Activated CD4-positive, CD25-positive, alpha-beta regulatory T cell (primary cell): ENCODE data around the gene BDNF.
A peak's percentile ranks its signal among the peaks of the same experiment; 100 is the strongest.

Experiments
- DNase-seq, 4 experiments: peaks; one replicate each; lab custom pipeline; 2025; lab: John Stamatoyannopoulos, UW

The BDNF gene

DNA sequence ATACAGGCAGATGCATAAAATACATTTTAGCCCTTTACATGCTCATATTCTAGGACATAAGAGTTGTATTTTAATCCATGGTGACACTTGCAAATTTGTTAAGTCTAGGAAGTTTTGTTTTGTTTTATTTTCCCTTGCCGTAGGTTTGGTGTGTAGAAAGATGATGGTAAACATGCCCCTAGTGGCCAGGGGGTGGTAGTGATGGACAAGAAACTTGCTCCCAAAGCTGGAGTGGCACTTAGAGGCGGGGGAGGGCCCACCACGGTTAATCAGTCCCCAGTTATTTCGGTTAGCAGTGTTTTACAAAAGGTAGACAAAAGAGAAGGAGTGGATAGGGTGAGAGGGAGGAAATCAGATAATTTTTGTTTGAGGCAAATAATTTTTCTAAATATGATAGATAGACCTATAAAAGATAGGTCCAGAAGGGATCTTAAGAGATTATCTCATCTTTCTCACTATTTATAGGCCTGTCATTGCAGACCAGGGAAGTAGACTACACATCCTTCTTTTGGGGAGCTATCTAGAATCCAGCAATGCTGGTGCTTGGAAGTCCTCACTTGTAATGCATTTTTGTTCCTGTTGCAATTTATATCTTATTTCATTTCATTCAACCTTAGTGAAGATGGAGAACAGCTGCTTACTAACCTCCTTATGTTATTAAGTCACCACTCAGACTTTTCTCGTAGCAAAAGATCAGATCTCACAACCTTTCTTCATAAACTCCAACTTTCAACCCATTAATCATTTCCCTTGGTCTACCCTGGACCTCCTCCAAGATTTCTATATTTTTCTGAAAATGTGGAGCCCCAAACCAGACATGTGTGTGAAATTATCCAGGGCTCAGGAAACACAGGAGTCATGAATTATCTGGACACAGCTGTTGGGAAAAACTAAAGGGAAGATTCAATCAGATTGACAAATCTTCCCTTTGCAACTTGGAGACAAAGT, 5.9 kb upstream of the BDNF start:
- no peak for DNase-seq

GRCh38 chr11:27703481-27703880, 3.2 kb upstream of the BDNF start:
- DNase-seq: no peak

GRCh38 chr11:27702811-27703210, 2.6 kb upstream of the BDNF start:
- DNase-seq: no peak

GRCh38 chr11:27701355-27702105, 1.3 kb upstream of the BDNF start:
- no peak for DNase-seq

DNA sequence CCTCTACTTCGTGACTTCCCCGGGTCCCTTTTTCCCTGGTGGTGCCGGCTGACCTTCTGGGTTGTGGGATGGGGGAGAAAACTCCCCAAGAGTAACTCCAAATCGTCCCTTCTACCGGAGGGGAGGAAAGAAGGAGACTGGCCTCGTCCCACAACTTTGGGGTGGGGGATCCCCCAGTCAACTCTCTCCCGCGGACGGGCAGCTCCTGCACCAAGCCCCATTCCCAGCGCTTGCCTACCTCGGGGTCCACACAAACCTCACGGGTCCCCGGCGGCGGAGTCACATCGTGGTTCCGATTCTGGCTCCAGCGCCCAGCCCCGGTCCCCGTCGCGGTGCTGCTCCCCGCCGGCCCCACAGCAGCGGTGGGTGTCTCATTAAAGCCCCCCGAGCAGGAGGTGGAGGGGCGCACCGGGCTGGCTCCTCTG, 317 bp downstream of the BDNF start:
- DNase-seq: no peak

- no peak for DNase-seq
These were observed 871 bp downstream of the BDNF start for GRCh38 chr11:27699242-27699925.

DNA sequence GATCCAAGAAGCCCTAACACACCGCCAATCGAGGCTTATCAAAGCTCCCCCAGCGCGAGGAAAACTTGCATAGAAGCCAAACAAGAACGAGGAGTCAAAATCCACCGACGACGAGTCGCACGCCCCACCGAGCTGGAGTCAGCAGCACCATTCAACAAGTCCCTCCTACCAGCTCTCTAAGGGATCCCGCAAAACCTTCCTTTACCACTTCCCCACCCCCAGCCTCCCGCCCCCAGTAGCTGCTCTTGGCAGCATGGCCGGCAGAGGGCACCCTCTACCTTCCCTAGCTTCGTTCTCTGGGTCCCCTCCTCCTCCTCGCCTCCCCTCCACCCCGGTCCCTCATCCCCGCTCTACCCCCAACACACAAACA, 1.4 kb downstream of the BDNF start:
- DNase-seq: peak in 2 of 4 experiments; percentile 18 to 19

GRCh38 chr11:27697679-27698275, 2.5 kb downstream of the BDNF start:
- no peak for DNase-seq

DNA sequence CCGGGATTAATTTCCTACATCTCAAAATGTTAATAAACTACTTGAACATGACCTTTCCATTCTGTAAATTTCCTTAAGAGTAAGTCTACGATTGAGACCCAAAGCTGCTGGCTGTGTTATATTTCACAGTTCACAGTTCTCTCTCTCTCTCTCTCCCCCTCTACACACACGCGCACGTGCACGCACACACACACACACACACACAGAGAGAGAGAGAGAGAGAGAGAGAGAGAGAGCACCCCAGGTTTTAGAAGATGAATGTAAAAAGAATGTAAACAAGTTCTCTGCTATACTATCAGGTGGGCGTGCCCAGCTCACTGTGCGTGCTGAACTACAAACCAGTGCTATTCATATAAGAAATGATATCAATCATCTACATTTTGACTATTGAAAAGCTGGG, 3.3 kb downstream of the BDNF start:
- no peak for DNase-seq

GRCh38 chr11:27696115-27696514, 4.1 kb downstream of the BDNF start:
- no peak for DNase-seq

DNA sequence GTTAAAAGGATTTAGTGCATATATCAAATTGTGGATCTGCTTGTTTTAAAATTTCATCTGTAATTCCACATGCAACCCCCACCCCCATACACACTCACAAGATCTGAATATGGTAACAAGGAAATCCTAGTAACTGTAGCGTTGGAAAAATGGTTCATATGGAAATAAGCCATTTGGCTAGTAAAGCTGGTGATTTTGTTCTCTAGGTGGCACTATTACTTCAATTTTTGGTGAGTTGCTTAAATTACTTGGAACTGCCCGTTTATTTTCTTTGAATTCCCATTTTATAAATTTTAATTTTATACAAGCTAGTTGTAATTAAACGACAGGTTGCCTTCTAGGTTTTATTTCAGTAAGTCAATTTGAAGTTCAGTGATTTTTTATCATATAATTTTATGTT, 5.3 kb downstream of the BDNF start:
- DNase-seq: no peak

DNA sequence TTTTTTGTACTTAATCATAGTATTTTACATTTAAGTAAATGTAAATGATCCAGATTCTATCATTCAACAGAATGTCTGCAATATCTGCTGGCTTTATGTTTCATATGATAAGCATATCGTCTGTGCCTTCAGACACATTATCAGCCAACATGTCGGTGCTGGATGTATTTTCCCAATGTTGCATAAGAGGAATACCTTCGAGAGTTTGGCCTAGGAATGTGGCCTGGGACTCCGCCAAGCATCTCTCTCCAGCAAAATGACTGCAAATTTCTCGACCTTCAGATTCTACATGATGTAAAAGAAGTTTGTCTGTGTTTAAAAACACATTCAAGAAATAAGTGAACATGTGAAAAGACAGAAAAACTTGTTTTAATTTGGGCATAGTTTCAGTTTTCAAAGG, 6.9 kb downstream of the BDNF start:
- no peak for DNase-seq

- no peak for DNase-seq
These were observed 7.5 kb downstream of the BDNF start for GRCh38 chr11:27692781-27693180.

GRCh38 chr11:27688076-27688475, 12.2 kb downstream of the BDNF start:
- no peak for DNase-seq

- no peak for DNase-seq
These were observed 18.6 kb downstream of the BDNF start for GRCh38 chr11:27681664-27682063.

DNA sequence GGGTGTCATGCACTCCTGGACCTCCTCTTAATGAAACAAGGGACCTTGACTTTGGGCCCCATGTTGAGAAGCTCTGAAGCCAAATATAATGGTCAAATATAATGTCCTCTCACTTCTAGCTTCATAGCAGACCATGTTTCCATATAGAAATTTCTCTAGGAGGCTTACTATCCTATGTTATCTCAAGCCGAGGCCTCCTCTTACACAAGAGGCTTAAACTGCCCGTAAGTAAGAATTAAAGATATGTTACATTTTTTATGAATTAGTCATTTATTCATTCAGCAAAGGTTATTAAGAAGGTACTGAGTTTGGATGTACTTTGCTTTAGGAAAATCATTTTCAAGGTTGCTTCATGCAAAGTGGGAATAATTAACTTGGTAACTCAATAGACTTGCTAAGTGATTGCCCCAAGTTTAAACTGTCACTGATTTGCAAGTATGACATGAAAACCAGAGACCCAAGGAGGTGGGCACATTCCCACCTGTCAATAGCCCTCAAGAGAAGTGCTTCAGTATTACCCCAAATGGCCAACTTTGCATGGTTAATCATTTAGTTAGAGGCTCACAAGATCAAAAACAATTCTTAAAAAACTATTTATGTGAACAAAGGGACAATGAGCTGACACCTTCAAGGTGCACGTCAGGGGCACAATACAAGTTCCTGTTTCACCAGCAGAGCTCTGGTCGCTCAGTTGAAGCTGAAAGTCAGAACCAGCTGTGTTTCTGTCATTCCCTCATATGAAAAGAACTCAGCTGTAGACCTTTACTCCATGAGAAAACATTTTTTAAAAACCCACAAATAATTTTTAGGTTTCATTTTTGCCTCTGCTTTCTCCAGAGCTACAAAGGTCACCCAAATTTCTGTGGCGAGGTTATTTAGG, 20.9 kb downstream of the BDNF start:
- no peak for DNase-seq

DNA sequence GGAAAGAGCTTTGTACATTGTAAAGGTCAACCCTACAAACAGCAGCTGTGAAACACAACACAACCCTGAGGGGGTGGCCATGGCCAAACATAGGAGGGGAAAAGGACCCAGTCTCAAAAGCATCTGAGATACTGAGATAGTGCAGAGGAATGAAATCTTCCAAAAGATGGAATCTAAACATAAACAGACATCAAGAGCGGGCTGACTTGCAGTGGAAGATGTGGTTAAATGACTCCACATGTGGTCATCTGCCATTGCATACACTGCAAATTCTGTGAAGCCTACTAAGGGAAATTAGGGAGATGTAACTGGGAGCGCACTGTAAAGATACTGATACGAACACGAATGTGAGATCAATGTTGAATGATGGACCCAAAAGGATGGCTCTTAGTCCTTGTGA, 22.0 kb downstream of the BDNF start:
- DNase-seq: no peak

DNA sequence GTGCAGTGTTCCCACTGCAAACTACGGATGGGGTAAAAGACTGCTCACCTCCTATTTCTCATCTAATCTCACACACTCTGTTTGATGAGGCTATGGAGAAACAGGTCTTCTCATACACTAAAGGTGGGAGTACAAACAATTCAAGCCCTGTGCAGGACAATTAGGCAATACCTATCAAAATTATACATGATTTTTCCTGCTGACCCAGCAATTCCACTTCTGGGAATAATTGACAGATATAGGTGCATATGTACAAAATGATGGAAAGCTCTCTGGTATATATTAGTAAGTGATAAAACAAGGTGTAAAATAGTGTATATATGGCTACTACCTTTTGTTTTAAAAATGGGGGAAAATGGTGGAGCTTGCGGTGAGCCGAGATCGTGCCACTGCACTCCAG, 23.1 kb downstream of the BDNF start:
- DNase-seq: no peak

GRCh38 chr11:27673979-27674663, 26.1 kb downstream of the BDNF start:
- DNase-seq: no peak

GRCh38 chr11:27672836-27673464, 27.3 kb downstream of the BDNF start:
- no peak for DNase-seq
